ENCODE data around the gene MINDY4. TPM values are rescaled to one million over a fixed set of nuclear protein-coding genes. Genes with fewer than 3 reads are reported as not detected.

MINDY4 gene
- total and polyA plus RNA-seq, 2 donors (not counting 1 experiment from before 2014, with no cell fraction given): 0.12 to 1.1 TPM

GRCh38 chr7:30812676-30813075 lies 41.5 kb downstream of the MINDY4 start:
- Histone ChIP-seq H3K9me3 (ENCODE audit: control extremely low read depth in 1 of 3, control insufficient read depth in 2 of 3, insufficient read depth in 1 of 3, low read length in 2 of 3) (no peaks in the 10 kb centered on the region), H3K79me2 (ENCODE audit: control insufficient read depth, insufficient read depth, low read length) (no peaks in the 10 kb centered on the region), H3K4me1 (ENCODE audit: control insufficient read depth in 2 of 2, insufficient read depth in 2 of 2, low read length in 2 of 2) (no peaks in the 10 kb centered on the region), H2AFZ (ENCODE audit: insufficient read depth, low read depth, low read length, poor library complexity, severe bottlenecking) (no peak overlapping the region), H3K4me2 (replicated peaks; ENCODE audit: low read depth, low read length, poor library complexity, severe bottlenecking) (no peak overlapping the region), H3K27me3 (replicated peaks in 1 of 4; ENCODE audit: control extremely low read depth in 1 of 4, control insufficient read depth in 3 of 4, insufficient read depth in 4 of 4, low read length in 3 of 4) (no peaks in the 10 kb centered on the region), H4K20me1 (ENCODE audit: control insufficient read depth, insufficient read depth, low read length, poor library complexity, severe bottlenecking) (no peaks in the 10 kb centered on the region), H3K27ac (ENCODE audit: low read length in 2 of 2) (no peak overlapping the region), H3K9ac (ENCODE audit: low read length) (no peak overlapping the region), H3K36me3 (replicated peaks in 1 of 2; ENCODE audit: control extremely low read depth in 1 of 2, control insufficient read depth in 1 of 2, extremely low read depth in 1 of 2, insufficient read depth in 2 of 2, low read length in 1 of 2) (no peaks in the 10 kb centered on the region), H3K4me3 (ENCODE audit: control extremely low read depth in 1 of 5, extremely low read depth in 1 of 5, insufficient read depth in 1 of 5, low read depth in 2 of 5, low read length in 4 of 5) (no peak overlapping the region)
- ATAC-seq (ENCODE audit: low read depth) (no peak), DNase-seq (no peak)
- POLR2A ChIA-PET: no interaction called here
- TF ChIP-seq EZH2 (IDR thresholded peaks at IDR 0.05; ENCODE audit: borderline replicate concordance, insufficient read depth, low read depth, low read length, poor library complexity, severe bottlenecking) (no peak), CTCF (IDR thresholded peaks at IDR 0.05) (no peak)
- Mint-ChIP-seq H3K4me1 (peaks cover 6% of the 10 kb centered on the region), H3K9me3 (ENCODE audit: insufficient read depth) (no peaks in the 10 kb centered on the region), H3K27ac (no peak overlapping the region), H3K27me3 (no peaks in the 10 kb centered on the region), H3K4me3 (no peak overlapping the region)
- 98% methylated on average over 6 of the region's 6 CpGs for WGBS (ENCODE audit: insufficient coverage)
- intact Hi-C loops (cut with micrococcal nuclease): no loop called here
- CTCF ChIA-PET: no interaction called here

- ChIA-PET CTCF (no interaction called here), POLR2A (no interaction called here)
- no peak for ATAC-seq (ENCODE audit: low read depth)
- no peak overlapping the region for H3K4me3 ChIP-seq (ENCODE audit: control extremely low read depth in 1 of 5, extremely low read depth in 1 of 5, insufficient read depth in 1 of 5, low read depth in 2 of 5, low read length in 4 of 5)
- no peaks in the 10 kb centered on the region for H3K9me3 ChIP-seq (ENCODE audit: control extremely low read depth in 1 of 3, control insufficient read depth in 2 of 3, insufficient read depth in 1 of 3, low read length in 2 of 3)
- no peaks in the 10 kb centered on the region for H3K36me3 ChIP-seq (replicated peaks in 1 of 2; ENCODE audit: control extremely low read depth in 1 of 2, control insufficient read depth in 1 of 2, extremely low read depth in 1 of 2, insufficient read depth in 2 of 2, low read length in 1 of 2)
- peaks cover 6% of the 10 kb centered on the region for H3K4me1 Mint-ChIP-seq
- no peaks in the 10 kb centered on the region for H3K4me1 ChIP-seq (ENCODE audit: control insufficient read depth in 2 of 2, insufficient read depth in 2 of 2, low read length in 2 of 2)
- no peaks in the 10 kb centered on the region for H4K20me1 ChIP-seq (ENCODE audit: control insufficient read depth, insufficient read depth, low read length, poor library complexity, severe bottlenecking)
- no peak overlapping the region for H3K9ac ChIP-seq (ENCODE audit: low read length)
- H3K4me2 ChIP-seq (replicated peaks; ENCODE audit: low read depth, low read length, poor library complexity, severe bottlenecking): no peak overlapping the region
- no peaks in the 10 kb centered on the region for H3K79me2 ChIP-seq (ENCODE audit: control insufficient read depth, insufficient read depth, low read length)
- TF ChIP-seq CTCF (IDR thresholded peaks at IDR 0.05): no peak
- TF ChIP-seq EZH2 (IDR thresholded peaks at IDR 0.05; ENCODE audit: borderline replicate concordance, insufficient read depth, low read depth, low read length, poor library complexity, severe bottlenecking): no peak
- no peak overlapping the region for H2AFZ ChIP-seq (ENCODE audit: insufficient read depth, low read depth, low read length, poor library complexity, severe bottlenecking)
- no peak overlapping the region for H3K4me3 Mint-ChIP-seq
- H3K27ac Mint-ChIP-seq: no peak overlapping the region
- no peak for DNase-seq
- no peak overlapping the region for H3K27ac ChIP-seq (ENCODE audit: low read length in 2 of 2)
- intact Hi-C loops (cut with micrococcal nuclease): no loop called here
- 76% methylated on average over 3 of the region's 4 CpGs for WGBS (ENCODE audit: insufficient coverage)
- H3K27me3 ChIP-seq (replicated peaks in 1 of 4; ENCODE audit: control extremely low read depth in 1 of 4, control insufficient read depth in 3 of 4, insufficient read depth in 4 of 4, low read length in 3 of 4): no peaks in the 10 kb centered on the region
- H3K9me3 Mint-ChIP-seq (ENCODE audit: insufficient read depth): no peaks in the 10 kb centered on the region
- no peaks in the 10 kb centered on the region for H3K27me3 Mint-ChIP-seq
These were observed 42.2 kb downstream of the MINDY4 start for GRCh38 chr7:30813466-30813865.
